Mucosa of rectum (tissue), 2 donors: ENCODE data around the gene NFATC2IP.
"Not testable (repeated sequence)": the region's sequence is repeated elsewhere in the genome, so short reads cannot be mapped to it uniquely, and the experiment has no call there.

Source experiments
- H3K27ac ChIP-seq, 2 donors: one replicate each; pipeline ENCODE4 v1.7.0; 2013; ENCODE audit warnings: inconsistent platforms in 2 of 2, low read depth in 2 of 2, low read length in 2 of 2
- H3K27me3 ChIP-seq, 2 donors: one replicate each; pipeline ENCODE4 v1.7.0; 2013; ENCODE audit warnings: low read length in 2 of 2; ENCODE audit not compliant: control insufficient read depth in 2 of 2, insufficient read depth in 2 of 2
- H3K36me3 ChIP-seq, 2 donors: one replicate each; pipeline ENCODE4 v1.7.0; 2013; ENCODE audit warnings: low read length in 2 of 2; ENCODE audit not compliant: control insufficient read depth in 2 of 2, insufficient read depth in 2 of 2
- H3K4me1 ChIP-seq, 2 donors: one replicate each; pipeline ENCODE4 v1.7.0; 2013; ENCODE audit warnings: low read length in 2 of 2, mild to moderate bottlenecking in 1 of 2; ENCODE audit not compliant: control insufficient read depth in 2 of 2, insufficient read depth in 2 of 2
- H3K4me3 ChIP-seq, 2 donors: one replicate each; pipeline ENCODE4 v1.7.0; 2013; ENCODE audit warnings: low read length in 2 of 2
- H3K9ac ChIP-seq, 2 donors: one replicate each; pipeline ENCODE4 v1.7.0; 2013; ENCODE audit warnings: low read length in 2 of 2, low read depth in 1 of 2, mild to moderate bottlenecking in 1 of 2
- H3K9me3 ChIP-seq, 2 donors: one replicate each; pipeline ENCODE4 v1.7.0; 2013; ENCODE audit warnings: low read length in 2 of 2; ENCODE audit not compliant: control insufficient read depth in 2 of 2
- donor health status: healthy.
- donor health status: Normal muscosa, but diverticular disease.

The NFATC2IP gene

DNA sequence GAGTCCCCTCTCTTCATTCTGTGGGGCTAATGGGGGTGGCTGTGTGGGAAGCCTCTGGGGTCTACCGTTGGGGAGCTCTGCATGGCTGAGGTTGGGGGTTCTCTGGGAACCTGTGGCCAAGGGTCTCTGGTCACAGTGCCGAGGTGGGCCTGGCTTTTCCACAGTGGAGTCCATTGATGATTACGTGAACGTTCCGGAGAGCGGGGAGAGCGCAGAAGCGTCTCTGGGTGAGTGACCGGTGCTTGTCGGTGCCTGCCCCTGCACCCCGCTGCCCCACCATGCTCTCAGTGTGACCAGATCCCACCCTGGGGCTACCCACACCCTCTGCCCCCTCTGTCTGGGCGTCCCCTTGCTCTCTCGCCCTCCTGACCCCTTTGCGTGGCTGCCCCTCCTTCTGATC lies 38.6 kb downstream of the NFATC2IP start:
- no peaks in the 10 kb centered on the region for H3K4me1 ChIP-seq
- no peak overlapping the region for H3K9ac ChIP-seq
- no peaks in the 10 kb centered on the region for H3K27me3 ChIP-seq
- no peak overlapping the region for H3K4me3 ChIP-seq
- peaks cover 9 to 22% of the 10 kb centered on the region in 2 donors for H3K36me3 ChIP-seq
- no peak overlapping the region for H3K27ac ChIP-seq
- no peaks in the 10 kb centered on the region for H3K9me3 ChIP-seq

DNA sequence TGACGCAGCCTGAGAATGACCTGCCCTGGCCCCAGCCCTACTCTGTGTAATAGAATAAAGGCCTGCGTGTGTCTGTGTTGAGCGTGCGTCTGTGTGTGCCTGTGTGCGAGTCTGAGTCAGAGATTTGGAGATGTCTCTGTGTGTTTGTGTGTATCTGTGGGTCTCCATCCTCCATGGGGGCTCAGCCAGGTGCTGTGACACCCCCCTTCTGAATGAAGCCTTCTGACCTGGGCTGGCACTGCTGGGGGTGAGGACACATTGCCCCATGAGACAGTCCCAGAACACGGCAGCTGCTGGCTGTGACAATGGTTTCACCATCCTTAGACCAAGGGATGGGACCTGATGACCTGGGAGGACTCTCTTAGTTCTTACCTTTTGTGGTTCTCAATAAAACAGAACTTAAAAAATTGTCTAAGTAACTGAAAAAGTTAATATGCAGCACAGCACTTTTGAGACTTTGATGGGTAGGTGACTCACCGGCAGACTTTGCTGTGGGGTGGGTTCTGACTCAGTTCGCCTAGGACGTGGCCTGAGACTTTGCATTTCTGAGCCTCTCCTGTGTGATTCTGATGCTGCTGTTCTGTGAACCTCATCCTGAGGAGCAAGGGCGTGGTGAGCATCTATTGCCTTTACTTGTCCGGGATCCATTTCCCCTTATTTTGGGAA lies 39.8 kb downstream of the NFATC2IP start:
- Histone ChIP-seq H3K4me1 (no peaks in the 10 kb centered on the region), H3K9me3 (no peaks in the 10 kb centered on the region), H3K27me3 (no peaks in the 10 kb centered on the region), H3K36me3 (peaks cover 8 to 22% of the 10 kb centered on the region in 2 donors), H3K9ac (no peak overlapping the region), H3K27ac (no peak overlapping the region), H3K4me3 (no peak overlapping the region)

DNA sequence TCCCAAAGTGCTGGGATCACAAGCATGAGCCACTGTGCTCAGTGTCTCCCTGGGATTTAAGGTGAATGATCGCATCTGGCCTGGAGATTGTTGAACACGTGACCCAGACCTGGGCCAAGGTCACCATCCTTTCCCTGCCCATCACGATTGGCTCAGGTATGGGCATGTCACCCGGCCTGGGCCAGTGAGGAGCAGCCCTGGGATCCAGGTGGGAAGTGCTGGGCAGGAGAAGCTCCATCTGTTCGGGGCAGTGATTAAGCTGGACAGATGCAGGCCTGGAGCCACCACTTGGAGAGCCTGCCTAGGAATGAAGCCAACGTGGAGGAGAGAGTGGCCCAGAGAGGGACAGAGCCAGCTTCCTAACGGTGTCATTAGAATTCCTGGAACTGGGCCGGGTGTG lies 41.0 kb downstream of the NFATC2IP start:
- no peaks in the 10 kb centered on the region for H3K9me3 ChIP-seq
- H3K27ac ChIP-seq = no peak overlapping the region
- H3K9ac ChIP-seq = no peak overlapping the region
- H3K4me1 ChIP-seq = no peaks in the 10 kb centered on the region
- H3K27me3 ChIP-seq = no peaks in the 10 kb centered on the region
- peaks cover 4 to 16% of the 10 kb centered on the region in 2 donors for H3K36me3 ChIP-seq
- H3K4me3 ChIP-seq = no peak overlapping the region

DNA sequence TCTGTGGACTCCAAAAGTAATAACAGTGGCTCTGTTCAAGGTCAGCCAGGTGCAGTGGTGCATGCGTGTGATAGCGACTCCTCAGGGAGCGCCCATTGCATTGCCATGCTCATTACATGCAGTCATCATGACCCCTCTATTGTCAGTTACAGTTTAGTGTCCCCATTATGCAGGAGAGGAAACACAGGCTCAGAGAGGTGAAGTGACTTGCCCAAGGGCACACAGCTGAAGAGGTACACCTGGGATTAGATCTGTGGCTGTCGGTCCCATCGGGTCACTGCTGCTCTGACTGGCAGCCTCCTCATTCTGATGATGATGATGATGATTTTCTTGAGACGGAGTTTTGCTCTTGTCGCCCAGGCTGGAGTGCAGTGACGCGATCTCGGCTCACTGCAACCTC lies 41.8 kb downstream of the NFATC2IP start:
- Histone ChIP-seq H3K4me1 (no peaks in the 10 kb centered on the region), H3K27ac (no peak overlapping the region), H3K36me3 (peaks cover 4 to 9% of the 10 kb centered on the region in 2 donors), H3K9ac (no peak overlapping the region), H3K9me3 (no peaks in the 10 kb centered on the region), H3K27me3 (no peaks in the 10 kb centered on the region), H3K4me3 (no peak overlapping the region)

DNA sequence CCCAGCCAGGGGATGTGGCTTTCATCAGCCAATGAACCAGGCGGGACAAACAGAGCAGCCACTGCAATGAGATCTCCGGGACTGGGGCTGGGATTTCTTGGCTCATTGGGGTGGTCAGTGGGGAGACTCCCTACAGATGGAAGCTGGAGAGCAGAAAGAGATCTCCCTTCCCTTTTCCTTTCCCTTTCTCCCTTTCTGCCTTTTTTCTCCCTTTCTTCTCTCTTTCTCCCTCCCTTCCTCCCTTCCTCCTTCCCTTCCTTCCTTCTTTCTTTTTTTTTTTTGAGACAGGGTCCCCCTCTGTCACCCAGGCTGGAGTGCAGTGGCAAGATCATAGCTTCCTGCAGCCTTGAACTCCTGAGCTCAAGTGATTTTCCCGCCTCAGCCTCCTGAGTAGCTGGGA lies 48.1 kb downstream of the NFATC2IP start:
- Histone ChIP-seq H3K4me1 (no peaks in the 10 kb centered on the region), H3K27me3 (no peaks in the 10 kb centered on the region), H3K36me3 (no peaks in the 10 kb centered on the region), H3K4me3 (no peak overlapping the region), H3K9ac (no peak overlapping the region), H3K9me3 (no peaks in the 10 kb centered on the region), H3K27ac (no peak overlapping the region)

DNA sequence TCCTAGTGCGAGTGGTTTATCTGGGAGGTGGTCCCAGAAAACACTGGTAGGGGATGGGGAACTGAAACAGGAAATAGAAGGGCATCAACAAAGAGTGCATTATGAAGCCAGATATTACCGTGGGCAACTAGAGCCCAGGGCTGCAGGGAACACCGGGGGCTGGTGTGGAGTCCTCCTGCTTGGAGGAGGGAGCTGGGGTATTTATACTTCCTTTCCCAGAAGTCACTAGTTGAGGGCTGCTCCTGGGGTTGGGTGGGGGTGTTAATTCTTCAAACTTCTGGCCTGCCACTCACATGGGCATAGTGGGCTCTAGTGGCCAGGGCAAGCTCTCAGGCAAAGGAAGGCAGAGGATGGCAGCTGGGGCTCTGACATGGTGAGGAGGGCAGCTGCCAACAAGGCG lies 48.8 kb downstream of the NFATC2IP start:
- no peak overlapping the region for H3K4me3 ChIP-seq

DNA sequence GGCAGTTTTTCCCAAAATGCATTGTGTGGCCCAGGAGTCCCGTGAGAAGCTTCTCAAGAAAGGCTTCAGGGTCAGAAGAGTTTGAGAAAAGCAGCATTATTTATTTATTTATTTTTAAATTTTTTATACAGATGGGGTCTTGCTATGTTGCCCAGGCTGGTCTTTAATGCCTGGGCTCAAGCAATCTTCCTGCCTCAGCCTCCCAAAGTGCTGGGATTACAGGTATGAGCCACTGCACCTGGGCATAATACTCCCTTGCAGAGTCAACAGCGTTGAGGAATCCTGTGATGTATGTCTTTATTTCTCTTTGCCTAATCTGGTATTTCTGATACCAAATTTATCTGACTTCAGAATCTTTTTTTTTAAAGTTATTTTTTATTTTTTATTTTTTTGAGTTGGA lies 49.3 kb downstream of the NFATC2IP start:
- no peaks in the 10 kb centered on the region for H3K9me3 ChIP-seq
- no peak overlapping the region for H3K9ac ChIP-seq
- H3K4me1 ChIP-seq = no peaks in the 10 kb centered on the region
- H3K4me3 ChIP-seq = no peak overlapping the region
- H3K36me3 ChIP-seq = no peaks in the 10 kb centered on the region
- H3K27ac ChIP-seq = no peak overlapping the region
- no peaks in the 10 kb centered on the region for H3K27me3 ChIP-seq

More for the DNA sequence above, 48.8 kb downstream of the NFATC2IP start:
- H3K9ac ChIP-seq = no peak overlapping the region
- H3K9me3 ChIP-seq = no peaks in the 10 kb centered on the region
- no peaks in the 10 kb centered on the region for H3K4me1 ChIP-seq
- no peak overlapping the region for H3K27ac ChIP-seq
- no peaks in the 10 kb centered on the region for H3K36me3 ChIP-seq
- no peaks in the 10 kb centered on the region for H3K27me3 ChIP-seq

DNA sequence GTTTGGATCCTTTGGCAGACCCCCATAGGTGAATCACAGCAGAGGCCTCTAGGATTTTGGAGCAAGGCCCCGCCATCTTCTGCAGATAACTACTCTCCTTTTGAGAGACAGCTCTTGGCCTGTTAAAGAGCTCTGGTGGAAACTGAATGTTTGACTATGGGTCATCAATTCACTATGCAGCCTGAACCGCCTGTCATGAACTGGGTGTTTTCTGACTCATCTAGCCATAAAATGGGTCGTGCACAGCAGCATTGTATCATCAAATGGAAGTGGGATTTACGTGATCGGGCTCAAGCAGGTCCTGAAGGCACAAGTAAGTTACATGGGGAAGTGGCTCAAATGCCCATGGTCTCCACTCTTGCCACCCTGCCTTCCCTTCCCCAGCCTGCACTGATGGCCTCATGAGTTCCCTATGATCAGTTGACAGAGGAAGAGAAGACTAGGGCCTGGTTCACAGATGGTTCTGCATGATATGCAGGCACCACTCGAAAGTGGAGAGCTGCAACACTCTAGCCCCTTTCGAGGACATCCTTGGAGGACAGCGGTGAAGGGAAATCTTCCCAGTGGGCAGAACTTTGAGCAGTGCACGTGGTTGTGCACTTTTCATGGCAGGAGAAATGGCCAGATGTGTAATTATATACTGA lies 53.9 kb downstream of the NFATC2IP start:
- H3K9ac ChIP-seq, H3K4me1 ChIP-seq, H3K9me3 ChIP-seq, H3K4me3 ChIP-seq, H3K36me3 ChIP-seq, H3K27me3 ChIP-seq, H3K27ac ChIP-seq: not testable (repeated sequence)

DNA sequence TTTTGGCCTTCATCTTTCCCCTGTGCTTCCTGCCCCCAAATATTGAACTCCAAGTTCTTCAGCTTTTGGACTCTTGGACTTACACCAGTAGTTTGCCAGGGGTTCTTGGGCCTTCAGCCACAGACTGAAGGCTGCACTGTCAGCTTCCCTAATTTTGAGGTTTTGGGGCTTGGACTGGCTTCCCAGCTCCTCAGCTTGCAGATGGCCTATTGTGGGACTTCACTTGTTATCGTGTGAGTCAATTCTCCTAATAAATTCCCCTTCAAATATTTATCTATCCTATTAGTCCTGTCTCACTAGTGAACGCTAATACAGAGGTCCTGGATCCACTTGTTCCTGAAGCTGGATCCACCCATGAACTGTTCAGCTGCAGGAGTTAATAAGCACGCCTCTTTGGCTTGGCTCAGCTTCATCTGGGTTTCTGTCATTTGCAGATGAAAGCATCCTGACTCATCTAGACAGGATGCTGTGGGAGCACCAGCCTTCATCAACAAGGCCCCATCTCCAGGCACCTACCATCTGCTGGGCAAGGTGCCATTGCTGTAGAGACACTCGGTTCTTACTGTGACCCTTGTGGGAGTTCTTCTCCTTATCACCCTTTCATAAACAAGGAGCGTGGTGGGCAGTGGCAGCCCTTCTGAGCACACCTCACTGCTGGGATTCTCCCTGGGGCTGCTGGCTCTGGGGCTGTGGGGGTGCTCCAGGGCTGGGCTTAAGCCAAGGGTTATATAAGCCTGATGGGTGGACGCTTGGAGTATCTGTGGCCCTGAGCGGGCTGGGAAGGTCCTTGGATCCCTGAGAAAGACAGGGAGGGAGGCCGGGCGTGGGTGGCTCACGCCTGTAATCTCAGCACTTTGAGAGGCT lies 57.2 kb downstream of the NFATC2IP start:
- Histone ChIP-seq H3K4me1 (no peaks in the 10 kb centered on the region), H3K27me3 (no peaks in the 10 kb centered on the region), H3K4me3 (no peak overlapping the region), H3K9me3 (no peaks in the 10 kb centered on the region), H3K27ac (peak overlapping the region; percentile 23 to 34), H3K9ac (no peak overlapping the region), H3K36me3 (no peaks in the 10 kb centered on the region)
